Keratinocyte (primary cell): ENCODE results near the gene OVCH1.

ENCODE experiments used
- EZH2 ChIP-seq: IDR thresholded peaks from one replicate; pipeline ENCODE4 v1.6.1; 2012; ENCODE audit warnings: inconsistent platforms, mild to moderate bottlenecking, low read length, moderate library complexity
- TF ChIP-seq, protein P1 (sequence below), 3 experiments: IDR thresholded peaks in 1 of 3; conservative IDR thresholded peaks in 1 of 3; optimal IDR thresholded peaks in 1 of 3; 2 replicates in 2 of 3; 3 replicates in 1 of 3; pipeline versions ENCODE3 to v1.5.1; 2011; ENCODE audit warnings: low read length in 3 of 3, mild to moderate bottlenecking in 3 of 3, moderate library complexity in 2 of 3, control low read depth in 1 of 3, inconsistent platforms in 1 of 3; ENCODE audit not compliant: insufficient read depth in 2 of 3; ENCODE audit errors: extremely low read depth in 1 of 3

DNA sequence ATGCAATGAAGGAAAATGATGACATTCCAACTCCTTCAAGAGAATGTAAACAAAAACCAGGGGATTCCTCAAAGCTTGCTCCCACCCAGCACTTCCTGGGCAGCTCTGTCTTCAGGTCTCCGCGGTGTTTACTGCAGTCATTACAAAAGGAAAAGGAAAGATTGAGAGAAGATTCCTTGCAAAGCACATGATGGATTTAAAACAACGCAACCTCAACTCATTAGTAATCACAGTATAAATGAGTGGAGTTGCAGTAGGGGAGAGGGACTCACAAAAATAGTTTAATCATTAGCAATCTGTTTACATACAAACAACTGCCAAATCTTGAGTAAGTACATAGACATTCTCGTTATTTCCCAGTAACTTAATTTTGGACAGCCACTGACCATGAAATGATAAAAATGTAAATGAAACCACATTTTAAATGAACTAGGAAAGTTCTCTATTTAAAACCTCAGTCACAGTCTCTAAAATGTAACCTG lies 49.7 kb upstream of the OVCH1 start:
- TF ChIP-seq, protein P1, sequence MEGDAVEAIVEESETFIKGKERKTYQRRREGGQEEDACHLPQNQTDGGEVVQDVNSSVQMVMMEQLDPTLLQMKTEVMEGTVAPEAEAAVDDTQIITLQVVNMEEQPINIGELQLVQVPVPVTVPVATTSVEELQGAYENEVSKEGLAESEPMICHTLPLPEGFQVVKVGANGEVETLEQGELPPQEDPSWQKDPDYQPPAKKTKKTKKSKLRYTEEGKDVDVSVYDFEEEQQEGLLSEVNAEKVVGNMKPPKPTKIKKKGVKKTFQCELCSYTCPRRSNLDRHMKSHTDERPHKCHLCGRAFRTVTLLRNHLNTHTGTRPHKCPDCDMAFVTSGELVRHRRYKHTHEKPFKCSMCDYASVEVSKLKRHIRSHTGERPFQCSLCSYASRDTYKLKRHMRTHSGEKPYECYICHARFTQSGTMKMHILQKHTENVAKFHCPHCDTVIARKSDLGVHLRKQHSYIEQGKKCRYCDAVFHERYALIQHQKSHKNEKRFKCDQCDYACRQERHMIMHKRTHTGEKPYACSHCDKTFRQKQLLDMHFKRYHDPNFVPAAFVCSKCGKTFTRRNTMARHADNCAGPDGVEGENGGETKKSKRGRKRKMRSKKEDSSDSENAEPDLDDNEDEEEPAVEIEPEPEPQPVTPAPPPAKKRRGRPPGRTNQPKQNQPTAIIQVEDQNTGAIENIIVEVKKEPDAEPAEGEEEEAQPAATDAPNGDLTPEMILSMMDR (optimal IDR thresholded peaks at IDR 0.05 in 1 of 3, IDR thresholded peaks at IDR 0.05 in 1 of 3, conservative IDR thresholded peaks at IDR 0.05 in 1 of 3; ENCODE audit: extremely low read depth in 1 of 3, insufficient read depth in 2 of 3, low read length in 3 of 3): no peak
- no peak for TF ChIP-seq EZH2
